Measurements from ENCODE around the gene ZMAT3.

DNA sequence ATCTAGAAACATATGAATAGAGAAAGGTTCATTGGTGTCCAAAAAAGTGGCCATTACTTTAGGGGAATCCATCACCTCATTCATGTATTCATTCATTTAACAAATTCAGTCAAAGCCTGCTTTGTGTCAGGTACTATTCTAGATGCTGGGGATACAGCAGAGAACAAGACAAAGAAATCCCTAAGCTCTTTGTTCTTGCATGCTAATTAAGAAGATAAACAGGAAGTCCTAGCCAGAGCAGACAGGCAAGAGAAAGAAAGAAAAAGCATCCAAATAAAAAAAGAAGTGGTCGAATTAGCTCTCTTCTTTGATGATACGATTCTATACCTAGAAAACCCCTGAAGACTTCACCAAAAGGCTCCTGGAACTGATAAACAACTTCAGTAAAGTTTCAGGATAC, 12.4 kb upstream of the ZMAT3 start:
- TF ChIP-seq POLR2AphosphoS5 (IDR thresholded peaks at IDR 0.05; ENCODE audit: low read depth) (no peak), CTCF (IDR thresholded peaks at IDR 0.05; ENCODE audit: insufficient read depth, low read length) (no peak), SPI1 (IDR thresholded peaks at IDR 0.05; ENCODE audit: borderline replicate concordance, low read depth) (no peak; the same call in 1 of the 2 replicates)
